Gastrocnemius medialis (tissue), 4 donors: ENCODE results near the gene POLDIP3. TPM values are rescaled to one million over a fixed set of nuclear protein-coding genes. Genes with fewer than 3 reads are reported as not detected.

Experiments
- ATAC-seq, 2 donors: fragments of 150-250 bp; one replicate each; pipeline ENCODE4 v1.9.1; 2016
- DNase-seq, 2 donors: peaks; one replicate each; pipeline ENCODE4 v3.0.0-alpha.2; 2019
- H3K27ac ChIP-seq, 4 donors: fragments of 200-600 bp; sonication (generic); 1 replicate in 1 of 4; 2 replicates in 3 of 4; pipeline ENCODE4 v1.5.1; 2016 to 2018; ENCODE audit warnings: mild to moderate bottlenecking in 2 of 4, moderate library complexity in 1 of 4
- H3K27me3 ChIP-seq, 3 donors: fragments of 200-600 bp; sonication (generic) in 2 of 3; 1 replicate in 1 of 3; 2 replicates in 2 of 3; pipeline versions ENCODE4 v1.5.1 to v1.6.0; 2016 to 2019; ENCODE audit warnings: mild to moderate bottlenecking in 1 of 3, moderate library complexity in 1 of 3
- H3K36me3 ChIP-seq, 2 donors: fragments of 200-600 bp; sonication (generic) in 1 of 2; one replicate each; pipeline ENCODE4 v1.5.1; 2017 to 2018
- H3K4me1 ChIP-seq, 2 donors: fragments of 200-600 bp; sonication (generic) in 1 of 2; one replicate each; pipeline ENCODE4 v1.5.1; 2016 to 2017; ENCODE audit warnings: mild to moderate bottlenecking in 2 of 2
- H3K4me3 ChIP-seq, 4 donors: fragments of 200-600 bp; sonication (generic) in 3 of 4; 1 replicate in 1 of 4; 2 replicates in 3 of 4; pipeline ENCODE4 v1.5.1; 2016 to 2019; ENCODE audit warnings: mild to moderate bottlenecking in 2 of 4
- H3K9me3 ChIP-seq, 3 donors: fragments of 200-600 bp; sonication (generic) in 2 of 3; 1 replicate in 1 of 3; 2 replicates in 2 of 3; pipeline ENCODE4 v1.5.1; 2016 to 2019
- POLR2A ChIP-seq, 2 donors: fragments of 450-650 bp; IDR thresholded peaks; one replicate each; pipeline ENCODE4 v1.6.1; 2017; ENCODE audit warnings: antibody characterized with exemption in 2 of 2, mild to moderate bottlenecking in 2 of 2, moderate library complexity in 2 of 2
- in situ Hi-C, 4 donors: fragments of 200-750 bp; cut with MboI; loops; one replicate each; pipeline versions ENCODE4 v1.15.0 to v1.8.0; 2017; ENCODE audit warnings: low sequenced_read_pairs in 4 of 4
- intact Hi-C: fragments of 100-400 bp; cut with DNase I; formaldehyde crosslinking; loops from one replicate; pipeline ENCODE4 v1.15.1; 2023; ENCODE audit warnings: low total_unique reads
- total RNA-seq, 4 donors: library from RNA; depleted of rRNA; stranded (reverse); fragments of >200 nt; gene quantifications; one replicate each; pipeline versions ENCODE4 v1.1.0 to v1.2.3, GENCODE V29; 2016
- TF ChIP-seq, protein P1 (sequence below), 5 experiments: fragments of 450-650 bp in 3 of 5; fragments of 200-600 bp in 2 of 5; sonication (generic) in 2 of 5; IDR thresholded peaks in 4 of 5; conservative IDR thresholded peaks in 1 of 5; 1 replicate in 4 of 5; 2 replicates in 1 of 5; pipeline ENCODE4 v1.5.1; 2016 to 2019; ENCODE audit warnings: antibody characterized with exemption in 5 of 5, mild to moderate bottlenecking in 3 of 5, moderate library complexity in 3 of 5

Gene POLDIP3
- total RNA-seq, 4 donors from 2014 or later: 19.7 to 28.7 (median 23.0) TPM

DNA sequence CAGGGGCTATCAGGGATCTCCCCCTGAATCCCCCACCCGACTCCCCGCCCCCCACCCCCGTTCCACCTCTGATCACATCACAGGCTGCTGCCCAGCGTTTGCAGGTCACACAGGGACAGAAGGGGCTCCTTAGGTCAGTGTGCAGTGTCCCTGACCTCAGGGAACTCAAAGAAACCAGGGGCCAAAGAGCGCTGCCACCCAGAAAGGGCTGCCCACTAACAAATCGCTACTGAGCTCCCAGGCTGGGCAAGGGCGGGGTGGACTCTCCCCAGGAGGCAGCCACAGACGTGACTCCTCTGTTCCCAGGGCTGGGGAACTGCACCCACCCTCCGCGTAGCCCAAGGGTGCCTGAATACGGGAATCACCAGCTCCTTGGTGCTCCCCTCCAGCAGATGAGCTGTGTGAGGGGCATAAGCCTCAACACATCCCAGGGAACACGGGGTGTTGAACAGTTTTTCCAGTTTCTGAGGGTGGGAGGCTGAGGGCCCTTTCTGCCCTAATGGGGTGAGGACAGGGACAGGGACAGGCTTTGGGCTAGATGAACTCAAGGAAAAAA is 9.9 kb upstream of the POLDIP3 start:
- in situ Hi-C loops (no loop called here), intact Hi-C loops (no loop called here)
- H3K9me3 ChIP-seq: no peaks in the 10 kb centered on the region
- H3K27ac ChIP-seq: peak overlapping the region; percentile 30 to 61 (median 39)
- no peaks in the 10 kb centered on the region for H3K27me3 ChIP-seq
- H3K4me1 ChIP-seq: peaks cover 15 to 17% of the 10 kb centered on the region in 2 donors
- peaks cover 0 to 74% of the 10 kb centered on the region in 2 donors for H3K36me3 ChIP-seq
- ATAC-seq (no peak), DNase-seq (no peak)
- TF ChIP-seq, protein P1, sequence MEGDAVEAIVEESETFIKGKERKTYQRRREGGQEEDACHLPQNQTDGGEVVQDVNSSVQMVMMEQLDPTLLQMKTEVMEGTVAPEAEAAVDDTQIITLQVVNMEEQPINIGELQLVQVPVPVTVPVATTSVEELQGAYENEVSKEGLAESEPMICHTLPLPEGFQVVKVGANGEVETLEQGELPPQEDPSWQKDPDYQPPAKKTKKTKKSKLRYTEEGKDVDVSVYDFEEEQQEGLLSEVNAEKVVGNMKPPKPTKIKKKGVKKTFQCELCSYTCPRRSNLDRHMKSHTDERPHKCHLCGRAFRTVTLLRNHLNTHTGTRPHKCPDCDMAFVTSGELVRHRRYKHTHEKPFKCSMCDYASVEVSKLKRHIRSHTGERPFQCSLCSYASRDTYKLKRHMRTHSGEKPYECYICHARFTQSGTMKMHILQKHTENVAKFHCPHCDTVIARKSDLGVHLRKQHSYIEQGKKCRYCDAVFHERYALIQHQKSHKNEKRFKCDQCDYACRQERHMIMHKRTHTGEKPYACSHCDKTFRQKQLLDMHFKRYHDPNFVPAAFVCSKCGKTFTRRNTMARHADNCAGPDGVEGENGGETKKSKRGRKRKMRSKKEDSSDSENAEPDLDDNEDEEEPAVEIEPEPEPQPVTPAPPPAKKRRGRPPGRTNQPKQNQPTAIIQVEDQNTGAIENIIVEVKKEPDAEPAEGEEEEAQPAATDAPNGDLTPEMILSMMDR (IDR thresholded peaks at IDR 0.05 in 4 of 5, conservative IDR thresholded peaks at IDR 0.05 in 1 of 5): no peak
- no peak overlapping the region for H3K4me3 ChIP-seq

DNA sequence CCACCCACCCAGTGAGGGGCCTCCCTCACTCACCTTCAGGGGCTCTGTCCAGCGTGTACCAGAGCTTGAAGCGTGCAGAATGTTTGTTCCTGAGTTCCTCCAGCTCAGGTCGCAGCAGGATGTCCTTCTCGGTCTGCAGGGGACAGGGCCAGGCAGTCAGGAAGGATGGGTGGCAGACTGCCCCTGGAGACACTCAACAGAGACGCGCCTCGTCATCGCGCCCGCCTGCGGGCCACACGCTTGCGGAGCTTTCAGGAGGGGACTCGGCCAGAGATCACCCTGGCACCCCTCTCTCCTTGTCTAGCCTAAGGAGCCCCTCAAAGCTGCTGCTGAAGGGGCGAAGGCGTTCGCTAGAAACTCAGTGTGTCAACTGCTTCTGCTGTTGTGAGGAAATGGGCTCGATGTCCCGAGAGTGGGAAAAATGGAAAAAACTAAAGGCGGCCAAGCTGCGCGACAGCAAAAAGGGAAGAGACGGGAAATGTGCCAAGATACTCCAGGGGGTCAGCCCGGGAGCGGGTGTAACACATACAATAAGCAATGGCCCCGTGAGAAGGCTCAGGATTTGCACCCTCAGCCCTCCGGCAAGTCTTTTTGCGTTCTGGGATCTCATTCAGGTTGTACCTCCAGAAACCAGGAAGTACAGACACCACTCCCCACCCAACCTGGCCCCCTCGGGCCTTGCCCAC is 9.2 kb upstream of the POLDIP3 start:
- in situ Hi-C loops (no loop called here), intact Hi-C loops (no loop called here)
- Histone ChIP-seq H3K27ac (peak overlapping the region; percentile 30 to 61 (median 41)), H3K4me3 (no peak overlapping the region), H3K36me3 (peaks cover 0 to 74% of the 10 kb centered on the region in 2 donors), H3K4me1 (peaks cover 15 to 17% of the 10 kb centered on the region in 2 donors), H3K9me3 (no peaks in the 10 kb centered on the region), H3K27me3 (no peaks in the 10 kb centered on the region)
- TF ChIP-seq POLR2A (IDR thresholded peaks at IDR 0.05): no peak
- TF ChIP-seq, protein P1 (IDR thresholded peaks at IDR 0.05 in 4 of 5, conservative IDR thresholded peaks at IDR 0.05 in 1 of 5): no peak
- ATAC-seq (no peak), DNase-seq (no peak)

DNA sequence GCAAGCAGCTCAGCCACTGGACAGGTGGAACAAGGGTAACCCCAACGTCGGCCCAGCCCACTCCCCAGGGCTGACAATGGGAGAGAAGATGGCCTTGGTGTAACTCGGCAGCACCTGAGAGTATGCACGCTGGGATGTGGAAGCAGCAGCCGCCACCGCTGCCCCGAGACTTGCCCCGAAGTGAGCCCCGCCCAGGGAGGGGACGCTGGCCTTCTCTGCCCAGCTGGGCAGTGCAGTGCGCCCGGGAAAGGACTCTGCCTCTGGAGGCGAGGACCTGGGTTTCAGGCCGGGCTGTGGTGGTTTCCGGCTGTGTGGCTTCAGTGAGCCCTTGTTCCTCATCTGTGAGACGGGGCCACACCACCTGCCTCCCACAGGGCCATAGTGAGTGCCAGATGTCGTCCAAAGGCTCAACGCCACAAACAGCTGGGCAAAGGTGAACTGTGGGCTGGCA is 8.6 kb upstream of the POLDIP3 start:
- Histone ChIP-seq H3K36me3 (peaks cover 0 to 70% of the 10 kb centered on the region in 2 donors), H3K27ac (peak overlapping the region; percentile 30 to 61 (median 41)), H3K4me1 (peaks cover 15 to 17% of the 10 kb centered on the region in 2 donors), H3K27me3 (no peaks in the 10 kb centered on the region), H3K4me3 (no peak overlapping the region), H3K9me3 (no peaks in the 10 kb centered on the region)
- ATAC-seq (no peak), DNase-seq (no peak)
- TF ChIP-seq POLR2A (IDR thresholded peaks at IDR 0.05): no peak
- TF ChIP-seq, protein P1 (IDR thresholded peaks at IDR 0.05 in 4 of 5, conservative IDR thresholded peaks at IDR 0.05 in 1 of 5): no peak
- intact Hi-C loops (no loop called here), in situ Hi-C loops (no loop called here)

DNA sequence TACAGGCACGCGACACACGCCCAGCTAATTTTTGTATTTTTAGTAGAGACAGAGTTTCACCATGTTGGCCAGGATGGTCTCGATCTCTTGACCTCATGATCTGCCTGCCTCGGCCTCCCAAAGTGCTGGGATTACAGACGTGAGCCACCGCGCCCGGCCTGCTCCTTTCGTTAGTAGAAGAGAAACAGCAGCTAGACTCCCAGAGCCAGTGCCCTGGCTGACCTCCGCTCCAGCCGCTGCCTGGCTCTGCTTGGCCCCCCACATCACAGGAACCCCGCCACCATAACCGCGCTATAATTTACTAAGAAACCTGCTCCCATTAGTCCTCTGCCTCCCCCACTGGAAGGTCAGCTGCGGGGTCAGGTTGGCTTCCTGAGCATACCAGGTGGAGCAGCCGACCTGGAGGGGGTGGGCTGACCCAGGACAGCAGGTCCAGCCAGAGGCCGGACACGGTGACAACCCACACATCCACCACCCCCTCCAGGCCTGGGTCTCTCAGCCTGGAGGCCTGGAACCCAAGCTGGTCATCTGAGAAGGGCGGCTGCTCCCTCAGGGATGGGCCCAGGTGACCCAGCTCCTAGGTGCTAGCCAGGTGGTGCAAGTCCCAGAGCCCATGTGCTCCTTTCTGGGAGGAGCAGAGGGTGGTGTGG is 7.5 kb upstream of the POLDIP3 start:
- H3K36me3 ChIP-seq: peaks cover 0 to 58% of the 10 kb centered on the region in 2 donors
- in situ Hi-C loops: no loop called here

More for the DNA sequence above, 7.5 kb upstream of the POLDIP3 start:
- peaks cover 15 to 17% of the 10 kb centered on the region in 2 donors for H3K4me1 ChIP-seq
- H3K4me3 ChIP-seq: no peak overlapping the region
- TF ChIP-seq POLR2A (IDR thresholded peaks at IDR 0.05): no peak
- TF ChIP-seq, protein P1 (IDR thresholded peaks at IDR 0.05 in 4 of 5, conservative IDR thresholded peaks at IDR 0.05 in 1 of 5): no peak
- H3K27ac ChIP-seq: peak overlapping the region; percentile 70 to 85 (median 79)
- no peaks in the 10 kb centered on the region for H3K9me3 ChIP-seq
- no peaks in the 10 kb centered on the region for H3K27me3 ChIP-seq
- ATAC-seq (no peak), DNase-seq (peak in 1 of 2 donors; percentile 15)
- intact Hi-C loops: no loop called here
